Panc1 (cell line): ENCODE results near the gene WDR64. TPM values are rescaled to one million over a fixed set of nuclear protein-coding genes. Genes with fewer than 3 reads are reported as not detected.

Experiments
- ATAC-seq: fragments of 200-7000 bp; cut with Tn5 transposase; 2 replicates; pipeline ENCODE4 v1.9.1; 2020; ENCODE audit warnings: mild to moderate bottlenecking, moderate library complexity
- BruUV-seq: library from RNA; stranded (reverse); fragments of 400-500 nt; replicated peaks from 2 replicates; lab custom pipeline; 2021; lab: Mats Ljungman, UMichigan
- CTCF ChIA-PET: fragments of 300-600 bp; sonication (Branson Sonifier 250); formaldehyde crosslinking; loops from one replicate; lab custom pipeline; 2022; ENCODE audit warnings: antibody characterized with exemption; lab: Charles Lee
- POLR2A ChIA-PET: fragments of 300-600 bp; sonication (Branson Sonifier 250); formaldehyde crosslinking; loops from one replicate; lab custom pipeline; 2022; ENCODE audit warnings: antibody characterized with exemption; lab: Charles Lee
- DNase-seq: peaks from one replicate; pipeline ENCODE4 v3.0.0-alpha.2; 2010; ENCODE audit warnings: low read depth, low spot score
- H3K27ac ChIP-seq: 2 replicates; pipeline ENCODE4 v1.5.1; 2011; ENCODE audit warnings: mild to moderate bottlenecking, low read length, inconsistent platforms
- H3K27me3 ChIP-seq: fragments of 200-500 bp; sonication (Bioruptor generic); 2 replicates; pipeline ENCODE4 v1.6.0; 2014; ENCODE audit warnings: low read length, inconsistent platforms; ENCODE audit not compliant: control insufficient read depth, insufficient read depth
- H3K36me3 ChIP-seq: fragments of 200-500 bp; sonication (Bioruptor generic); 2 replicates; pipeline ENCODE4 v1.5.1; 2014; ENCODE audit warnings: inconsistent platforms, mild to moderate bottlenecking, low read length, moderate library complexity; ENCODE audit not compliant: control insufficient read depth, insufficient read depth
- H3K4me1 ChIP-seq: 2 replicates; pipeline ENCODE4 v1.5.1; 2011; ENCODE audit warnings: inconsistent platforms, mild to moderate bottlenecking, low read length, moderate library complexity; ENCODE audit not compliant: control insufficient read depth, insufficient read depth
- H3K4me3 ChIP-seq, 2 experiments: 2 replicates each; pipeline ENCODE4 v1.5.1; 2011 to 2012; ENCODE audit warnings: low read depth in 2 of 2, low read length in 2 of 2, mild to moderate bottlenecking in 2 of 2, inconsistent platforms in 1 of 2, moderate library complexity in 1 of 2
- H3K9me3 ChIP-seq: fragments of 200-500 bp; sonication (Bioruptor generic); 2 replicates; pipeline ENCODE4 v1.5.1; 2014; ENCODE audit warnings: low read depth, mild to moderate bottlenecking, inconsistent platforms, low read length, moderate library complexity; ENCODE audit not compliant: control insufficient read depth, insufficient read depth
- CTCF ChIP-seq: fragments of 450-650 bp; IDR thresholded peaks from 2 replicates; pipeline ENCODE4 v1.5.1; 2017; ENCODE audit warnings: mild to moderate bottlenecking
- POLR2AphosphoS5 ChIP-seq: IDR thresholded peaks from 2 replicates; pipeline ENCODE4 v1.6.1; 2012; ENCODE audit warnings: mild to moderate bottlenecking, low read depth, low read length, moderate library complexity
- REST ChIP-seq, 2 experiments: IDR thresholded peaks; 2 replicates each; pipeline ENCODE4 v1.6.1; 2011 to 2012; ENCODE audit warnings: low read depth in 2 of 2, control low read depth in 1 of 2, low read length in 1 of 2, mild to moderate bottlenecking in 1 of 2, moderate library complexity in 1 of 2; ENCODE audit not compliant: insufficient read depth in 1 of 2
- SIN3A ChIP-seq: IDR thresholded peaks from 2 replicates; pipeline ENCODE4 v1.6.1; 2012; ENCODE audit warnings: low read depth, mild to moderate bottlenecking, low read length, moderate library complexity, borderline replicate concordance; ENCODE audit not compliant: insufficient read depth
- TCF7L2 ChIP-seq: IDR thresholded peaks from 2 replicates; pipeline ENCODE4 v1.6.1; 2011; ENCODE audit warnings: mild to moderate bottlenecking, low read depth, low read length, inconsistent platforms
- in situ Hi-C: cut with HindIII; loops from 2 replicates; pipeline ENCODE4 v1.10.0; 2016; ENCODE audit warnings: low sequenced_read_pairs, low pct_unique_long_range_greater_than_20kb
- intact Hi-C: fragments of 100-400 bp; cut with micrococcal nuclease; formaldehyde crosslinking; loops from one replicate; pipeline ENCODE4 v1.10.0; 2022; ENCODE audit not compliant: unreplicated experiment
- total RNA-seq: library from RNA; stranded (reverse); gene quantifications from one replicate; pipeline ENCODE4 v1.2.1, GENCODE V29; 2021; ENCODE audit not compliant: unreplicated experiment

WDR64 gene
- total RNA-seq, 1 experiment from 2014 or later, result not detected

GRCh38 chr1:241627453-241628259, 24.4 kb upstream of the WDR64 start:
- no peak for DNase-seq
- BruUV-seq, result no TSS peak
- POLR2A ChIA-PET, result no interaction called here
- H3K27me3 ChIP-seq, result no peaks in the 10 kb centered on the region
- intact Hi-C loops, result loop anchor here (1.0 kb wide), 1 partner anchor 96 kb away; no protein-coding TSS in a partner anchor
- H3K27ac ChIP-seq, result peak overlapping the region; percentile 57
- in situ Hi-C loops, result no loop called here
- no peaks in the 10 kb centered on the region; the same call in 1 of the 2 replicates for H3K36me3 ChIP-seq
- CTCF ChIA-PET, result interaction anchor here (0.7 to 1.0 kb wide), 2 partner anchors 10 to 93 kb away, joined by 3 to 4 read pairs; no protein-coding TSS in a partner anchor
- no peak overlapping the region for H3K4me3 ChIP-seq
- peak; percentile 80 for ATAC-seq
- TF ChIP-seq CTCF, result peak; percentile 66; the same call in 1 of the 2 replicates
- TF ChIP-seq REST (IDR thresholded peaks at IDR 0.05; ENCODE audit: insufficient read depth in 1 of 2, low read depth in 2 of 2, low read length in 1 of 2), result no peak
- TF ChIP-seq SIN3A, result no peak
- TF ChIP-seq POLR2AphosphoS5, result 0 out of 2 replicates have a peak, but pooled peaks have one; percentile 23
- H3K9me3 ChIP-seq, result no peaks in the 10 kb centered on the region
- peaks cover 11% of the 10 kb centered on the region; the same call in 1 of the 2 replicates for H3K4me1 ChIP-seq

- CTCF ChIA-PET, result interaction anchor here (0.6 kb wide), 1 partner anchor 103 kb away, joined by 3 read pairs; no protein-coding TSS in a partner anchor
- intact Hi-C loops (no loop called here), in situ Hi-C loops (no loop called here)
- no peak overlapping the region for H3K27ac ChIP-seq
- POLR2A ChIA-PET, result no interaction called here
- DNase-seq (no peak), ATAC-seq (no peak)
- H3K4me1 ChIP-seq, result peaks cover 11% of the 10 kb centered on the region; the same call in 1 of the 2 replicates
- H3K36me3 ChIP-seq, result peaks cover 3% of the 10 kb centered on the region; the same call in 1 of the 2 replicates
- no peaks in the 10 kb centered on the region for H3K9me3 ChIP-seq
- no peak for TF ChIP-seq TCF7L2
- TF ChIP-seq CTCF, result no peak
- TF ChIP-seq REST (IDR thresholded peaks at IDR 0.05; ENCODE audit: insufficient read depth in 1 of 2, low read depth in 2 of 2, low read length in 1 of 2), result no peak
- no peak for TF ChIP-seq POLR2AphosphoS5
- TF ChIP-seq SIN3A, result no peak
- no peaks in the 10 kb centered on the region for H3K27me3 ChIP-seq
- BruUV-seq, result no TSS peak
- H3K4me3 ChIP-seq, result no peak overlapping the region
Measured at GRCh38 chr1:241630005-241630404, 22.1 kb upstream of the WDR64 start.
